IMR-90 (cell line): Measurements from ENCODE around the gene BRAP. TPM values are rescaled to one million over a fixed set of nuclear protein-coding genes. Genes with fewer than 3 reads are reported as not detected.

ENCODE experiments used
- ATAC-seq: fragments of 200-7000 bp; cut with Tn5 transposase; 2 replicates; pipeline ENCODE4 v1.9.1; 2020; ENCODE audit warnings: low read depth, mild to moderate bottlenecking, moderate library complexity
- BruUV-seq: library from RNA; stranded (reverse); fragments of 400-500 nt; replicated peaks from 2 replicates; lab custom pipeline; 2021; lab: Mats Ljungman, UMichigan
- CTCF ChIA-PET: fragments of 300-600 bp; formaldehyde crosslinking; extraction: SDS; loops from one replicate; lab custom pipeline; 2021; ENCODE audit warnings: antibody characterized with exemption; lab: Yijun Ruan, JAX
- POLR2A ChIA-PET: fragments of 300-600 bp; sonication (Branson Sonifier 250); formaldehyde crosslinking; loops from one replicate; lab custom pipeline; 2022; ENCODE audit warnings: antibody characterized with exemption; ENCODE audit not compliant: unreplicated experiment; lab: Charles Lee
- DNase-seq: peaks from one replicate; pipeline ENCODE4 v3.0.0; 2013
- H2AFZ ChIP-seq: replicated peaks from 2 replicates; pipeline ENCODE3; 2013; ENCODE audit warnings: low read length, mild to moderate bottlenecking; ENCODE audit not compliant: poor library complexity
- H2AK5ac ChIP-seq: 2 replicates; pipeline ENCODE4 v1.6.1; 2013; ENCODE audit warnings: low read depth, low read length, inconsistent platforms
- H2AK9ac ChIP-seq: replicated peaks from 2 replicates; pipeline ENCODE3; 2013; ENCODE audit warnings: mild to moderate bottlenecking, low read depth, low read length, moderate library complexity; ENCODE audit not compliant: poor library complexity
- H2BK120ac ChIP-seq: 2 replicates; pipeline ENCODE4 v1.6.1; 2013; ENCODE audit warnings: low read depth, low read length, inconsistent platforms
- H2BK15ac ChIP-seq: 3 replicates; pipeline ENCODE4 v1.6.1; 2013; ENCODE audit warnings: low read depth, low read length, inconsistent platforms
- H2BK20ac ChIP-seq: 2 replicates; pipeline ENCODE4 v1.6.1; 2013; ENCODE audit warnings: low read depth, mild to moderate bottlenecking, inconsistent platforms, low read length, moderate library complexity
- H2BK5ac ChIP-seq: 2 replicates; pipeline ENCODE4 v1.6.1; 2013; ENCODE audit warnings: mild to moderate bottlenecking, low read depth, low read length, inconsistent platforms; ENCODE audit not compliant: poor library complexity, severe bottlenecking
- H3K14ac ChIP-seq: replicated peaks from 2 replicates; pipeline ENCODE4 v1.6.1; 2013; ENCODE audit warnings: low read depth, low read length, inconsistent platforms
- H3K18ac ChIP-seq: 2 replicates; pipeline ENCODE4 v1.6.1; 2013; ENCODE audit warnings: low read depth, low read length, control low read depth
- H3K23ac ChIP-seq: 2 replicates; pipeline ENCODE4 v1.6.1; 2013; ENCODE audit warnings: low read depth, low read length, inconsistent platforms
- H3K27ac ChIP-seq: 2 replicates; pipeline ENCODE4 v1.5.1; 2013; ENCODE audit warnings: mild to moderate bottlenecking, control low read depth, low read length; ENCODE audit not compliant: insufficient read depth
- H3K27me3 ChIP-seq: 2 replicates; pipeline ENCODE4 v1.6.1; 2013; ENCODE audit warnings: low read length; ENCODE audit not compliant: control insufficient read depth, insufficient read depth
- H3K36me3 ChIP-seq: 2 replicates; pipeline ENCODE4 v1.6.1; 2013; ENCODE audit warnings: low read length, mixed read lengths; ENCODE audit not compliant: control insufficient read depth, insufficient read depth
- H3K4ac ChIP-seq: 2 replicates; pipeline ENCODE4 v1.6.1; 2013; ENCODE audit warnings: low read depth, low read length, inconsistent platforms
- H3K4me1 ChIP-seq: 2 replicates; pipeline ENCODE4 v1.6.1; 2013; ENCODE audit warnings: low read length, mixed read lengths; ENCODE audit not compliant: control insufficient read depth, insufficient read depth
- H3K4me2 ChIP-seq: 2 replicates; pipeline ENCODE4 v1.6.1; 2013; ENCODE audit warnings: low read depth, mild to moderate bottlenecking, control low read depth, low read length, moderate library complexity
- H3K4me3 ChIP-seq: 2 replicates; pipeline ENCODE4 v1.5.1; 2013; ENCODE audit warnings: low read depth, mild to moderate bottlenecking, control low read depth, low read length, moderate library complexity; ENCODE audit not compliant: insufficient read depth
- H3K56ac ChIP-seq: 2 replicates; pipeline ENCODE4 v1.6.1; 2013; ENCODE audit warnings: low read length, inconsistent platforms; ENCODE audit not compliant: insufficient read depth; ENCODE audit errors: extremely low read depth
- H3K79me1 ChIP-seq, 2 experiments: 2 replicates each; pipeline ENCODE4 v1.6.1; 2013; ENCODE audit warnings: low read length in 2 of 2, inconsistent platforms in 1 of 2, low read depth in 1 of 2
- H3K9ac ChIP-seq: 2 replicates; pipeline ENCODE4 v1.6.1; 2013; ENCODE audit warnings: low read depth, low read length, control low read depth
- H3K9me1 ChIP-seq: 2 replicates; pipeline ENCODE4 v1.6.1; 2013; ENCODE audit warnings: low read length, inconsistent platforms; ENCODE audit not compliant: insufficient read depth
- H3K9me3 ChIP-seq: 2 replicates; pipeline ENCODE4 v1.6.1; 2013; ENCODE audit warnings: low read length; ENCODE audit not compliant: control insufficient read depth, insufficient read depth
- H4K20me1 ChIP-seq: 2 replicates; pipeline ENCODE4 v1.6.1; 2013; ENCODE audit warnings: low read length, inconsistent platforms; ENCODE audit not compliant: insufficient read depth
- H4K5ac ChIP-seq: 2 replicates; pipeline ENCODE4 v1.6.1; 2013; ENCODE audit warnings: mild to moderate bottlenecking, low read depth, low read length, control low read depth
- H4K8ac ChIP-seq, 2 experiments: 2 replicates each; pipeline ENCODE4 v1.6.1; 2013; ENCODE audit warnings: low read depth in 2 of 2, low read length in 2 of 2, control low read depth in 1 of 2, inconsistent platforms in 1 of 2
- H4K91ac ChIP-seq: 2 replicates; pipeline ENCODE4 v1.6.1; 2013; ENCODE audit warnings: low read depth, low read length, inconsistent platforms; ENCODE audit not compliant: insufficient read depth
- BHLHE40 ChIP-seq: fragments of 150-350 bp; IDR thresholded peaks from 2 replicates; pipeline ENCODE4 v1.6.1; 2016; ENCODE audit warnings: mild to moderate bottlenecking, low read depth, low read length
- CHD1 ChIP-seq: IDR thresholded peaks from 2 replicates; pipeline ENCODE4 v1.6.1; 2012; ENCODE audit warnings: low read depth, low read length, improper control_type of control experiment
- CTCF ChIP-seq: conservative IDR thresholded peaks from 2 replicates; pipeline ENCODE4 v1.5.1; 2012; ENCODE audit warnings: mild to moderate bottlenecking, low read depth, low read length, improper control_type of control experiment
- ELK1 ChIP-seq: fragments of 150-350 bp; IDR thresholded peaks from 2 replicates; pipeline ENCODE4 v1.6.1; 2016; ENCODE audit warnings: low read depth, mild to moderate bottlenecking, low read length, moderate library complexity, borderline replicate concordance
- FOS ChIP-seq: fragments of 150-350 bp; IDR thresholded peaks from 2 replicates; pipeline ENCODE4 v1.6.1; 2016; ENCODE audit warnings: low read depth, low read length
- MAFK ChIP-seq: IDR thresholded peaks from 2 replicates; pipeline ENCODE4 v1.6.1; 2012; ENCODE audit warnings: low read depth, low read length, improper control_type of control experiment
- MAZ ChIP-seq: IDR thresholded peaks from 2 replicates; pipeline ENCODE4 v1.6.1; 2012; ENCODE audit warnings: low read depth, mild to moderate bottlenecking, low read length, improper control_type of control experiment, moderate library complexity, borderline replicate concordance
- RCOR1 ChIP-seq: IDR thresholded peaks from 2 replicates; pipeline ENCODE4 v1.6.1; 2012; ENCODE audit warnings: mild to moderate bottlenecking, low read length, improper control_type of control experiment; ENCODE audit not compliant: insufficient replicate concordance
- SMC3 ChIP-seq: fragments of 150-350 bp; IDR thresholded peaks from 2 replicates; pipeline ENCODE4 v1.6.1; 2016; ENCODE audit warnings: low read depth, mild to moderate bottlenecking, antibody characterized with exemption, low read length, moderate library complexity
- WGBS, 2 experiments: methylation state at CpG; one replicate each; pipeline versions ENCODE4 v1.1.5 to v1.1.7; 2013; ENCODE audit warnings: missing lambda C conversion rate in 2 of 2; ENCODE audit not compliant: insufficient read length in 1 of 2; ENCODE audit errors: extremely low coverage in 2 of 2; 5-methylcytosine and 5-hydroxymethylcytosine counted together
- dilution Hi-C: fragments of 300-500 bp; cut with HindIII; formaldehyde crosslinking; loops from one replicate; pipeline ENCODE4 v1.14.3; 2018; ENCODE audit warnings: low sequenced_read_pairs; ENCODE audit not compliant: unreplicated experiment
- in situ Hi-C: fragments of 300-500 bp; cut with MboI; formaldehyde crosslinking; loops from 3 replicates; pipeline ENCODE4 v1.14.3; 2019; ENCODE audit warnings: low sequenced_read_pairs, inconsistent platforms, mixed read lengths
- intact Hi-C: fragments of 100-400 bp; cut with micrococcal nuclease; formaldehyde crosslinking; loops from 2 replicates; pipeline ENCODE4 v1.10.0; 2022
- polyA plus RNA-seq, 3 experiments: library from polyadenylated mRNA; depleted of rRNA; stranded (reverse); fragments of >200 nt; gene quantifications; 2 replicates each; pipeline ENCODE4 v1.2.3, GENCODE V29; 2012; ENCODE audit warnings: low replicate concordance in 1 of 3
- total RNA-seq: library from RNA; depleted of rRNA; stranded (reverse); fragments of >200 nt; gene quantifications from 2 replicates; pipeline ENCODE4 v1.2.3, GENCODE V29; 2012

BRAP gene
- total and polyA plus RNA-seq, 2 of the 4 experiments (the other 2 are of a cell fraction) = 10.3 to 17.2 TPM

GRCh38 chr12:111607239-111607638, 78.5 kb downstream of the BRAP start:
- Histone ChIP-seq H3K27me3 (no peaks in the 10 kb centered on the region), H3K9me1 (no peaks in the 10 kb centered on the region), H3K9me3 (no peaks in the 10 kb centered on the region), H3K56ac (no peak overlapping the region), H3K4me3 (no peak overlapping the region), H3K36me3 (no peaks in the 10 kb centered on the region), H3K4me1 (no peaks in the 10 kb centered on the region), H2BK5ac (no peak overlapping the region), H4K5ac (no peak overlapping the region), H2BK15ac (no peak overlapping the region), H2AK5ac (no peak overlapping the region), H3K4ac (no peak overlapping the region), H3K23ac (no peak overlapping the region), H2BK120ac (no peak overlapping the region), H3K79me1 (peaks cover under 1 to 3% of the 10 kb centered on the region in 2 experiments; a peak in 1 of 4 replicates), H4K20me1 (no peaks in the 10 kb centered on the region), H2AFZ (no peak overlapping the region), H3K9ac (no peak overlapping the region), H3K4me2 (no peak overlapping the region), H3K14ac (no peak overlapping the region), H3K27ac (no peak overlapping the region), H3K18ac (no peak overlapping the region), H2BK20ac (no peak overlapping the region), H2AK9ac (no peak overlapping the region), H4K8ac (no peak overlapping the region), H4K91ac (no peak overlapping the region)
- dilution Hi-C loops (no loop called here), in situ Hi-C loops (no loop called here), intact Hi-C loops (no loop called here)
- ChIA-PET POLR2A (no interaction called here), CTCF (no interaction called here)
- TF ChIP-seq FOS = no peak
- TF ChIP-seq MAZ = no peak
- no peak for TF ChIP-seq SMC3
- no peak for TF ChIP-seq CHD1
- TF ChIP-seq CTCF = no peak
- TF ChIP-seq ELK1 = no peak
- no peak for TF ChIP-seq MAFK
- TF ChIP-seq BHLHE40 = no peak
- no peak for TF ChIP-seq RCOR1
- ATAC-seq (no peak), DNase-seq (no peak)
- BruUV-seq = no TSS peak
- WGBS, 2 experiments = no CpG with 5 or more reads among the region's 3 CpGs
